WI38 (cell line): ENCODE measurements around the gene SLC13A3.

Experiments used
- H3K4me3 ChIP-seq: 2 replicates; pipeline ENCODE4 v1.5.1; 2011; ENCODE audit warnings: low read depth, mild to moderate bottlenecking, control low read depth, low read length
- CTCF ChIP-seq: IDR thresholded peaks from 2 replicates; pipeline ENCODE4 v1.5.1; 2012; ENCODE audit warnings: low read depth, mild to moderate bottlenecking, control low read depth, low read length

Gene SLC13A3

GRCh38 chr20:46544576-46544975, 106.7 kb downstream of the SLC13A3 start:
- TF ChIP-seq CTCF: no peak
- H3K4me3 ChIP-seq: no peak overlapping the region

DNA sequence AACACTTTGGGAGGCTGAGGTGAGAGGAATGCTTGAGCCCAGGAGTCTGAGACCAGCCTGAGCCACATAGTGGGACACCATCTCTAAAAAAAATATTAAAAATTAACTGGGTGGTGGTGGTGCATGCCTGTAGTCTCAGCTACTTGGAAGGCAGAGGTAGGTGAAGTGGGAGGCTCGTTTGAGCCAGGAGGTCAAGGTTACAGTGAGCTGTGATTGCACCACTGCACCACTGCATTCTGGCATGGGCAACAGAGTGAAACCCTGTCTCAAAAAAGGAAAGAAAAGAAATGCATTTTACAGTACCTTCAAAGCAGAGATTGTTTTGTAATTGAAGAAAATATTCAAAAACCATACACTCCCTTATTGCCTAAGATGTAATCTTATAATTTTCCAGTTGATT, 107.3 kb downstream of the SLC13A3 start:
- TF ChIP-seq CTCF: no peak
- H3K4me3 ChIP-seq: no peak overlapping the region

- H3K4me3 ChIP-seq: no peak overlapping the region
- TF ChIP-seq CTCF: no peak
These were observed 108.2 kb downstream of the SLC13A3 start for GRCh38 chr20:46543033-46543432.

GRCh38 chr20:46541229-46541935, 109.9 kb downstream of the SLC13A3 start:
- TF ChIP-seq CTCF: no peak

DNA sequence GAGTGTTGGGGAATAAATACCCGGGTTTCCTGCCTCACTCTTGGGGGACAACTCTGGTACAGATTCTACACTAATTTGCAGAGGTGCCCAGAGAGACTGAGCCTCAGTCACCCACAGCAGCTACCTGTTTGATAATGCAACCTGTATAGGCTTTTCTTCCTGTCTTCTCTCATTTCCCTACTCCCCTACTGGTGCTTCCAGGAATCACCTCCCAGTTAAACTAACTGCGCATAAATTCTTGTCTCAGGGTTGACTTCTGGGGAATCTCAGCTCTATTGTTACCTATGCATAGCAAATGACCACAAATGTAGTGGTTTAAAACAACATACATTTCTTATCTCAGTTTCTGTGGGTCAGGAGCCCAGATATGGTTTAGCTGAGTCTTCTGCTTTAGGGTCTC, 112.1 kb downstream of the SLC13A3 start:
- no peak for TF ChIP-seq CTCF
- H3K4me3 ChIP-seq: no peak overlapping the region

More at GRCh38 chr20:46541229-46541935, 109.9 kb downstream of the SLC13A3 start:
- H3K4me3 ChIP-seq: no peak overlapping the region

GRCh38 chr20:46530640-46531039, 120.6 kb downstream of the SLC13A3 start:
- no peak for TF ChIP-seq CTCF
- H3K4me3 ChIP-seq: no peak overlapping the region

DNA sequence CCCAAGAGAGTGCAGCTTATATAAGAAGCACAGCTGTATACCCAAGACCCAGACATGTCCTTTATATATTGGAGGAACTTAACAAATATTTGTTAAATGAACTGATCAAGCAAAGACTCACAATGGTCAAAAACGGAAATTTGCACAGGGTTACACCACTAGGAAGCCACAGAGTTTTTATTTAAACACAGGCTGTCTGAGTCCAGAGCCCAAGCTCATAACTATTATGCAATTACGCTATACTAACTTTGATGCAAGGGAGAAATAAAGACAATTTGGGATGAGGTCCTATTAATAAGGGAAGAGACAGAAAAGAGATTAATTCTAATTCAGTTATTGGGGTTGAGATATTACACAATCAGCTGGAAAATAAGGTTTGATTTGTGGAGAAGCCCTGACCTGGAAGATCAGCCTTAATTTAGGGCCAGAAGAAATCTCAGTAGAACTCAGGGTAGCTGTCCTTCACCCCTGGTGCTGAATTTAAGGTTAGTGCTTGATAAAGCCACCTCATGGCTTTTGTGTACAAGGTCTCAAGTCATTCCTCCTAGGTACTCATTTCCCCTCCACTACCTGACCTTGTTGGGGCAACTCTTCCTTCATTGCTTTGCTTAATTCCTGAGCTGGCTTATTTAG, 127.4 kb downstream of the SLC13A3 start:
- no peak for TF ChIP-seq CTCF
- H3K4me3 ChIP-seq: no peak overlapping the region
